Measurements from ENCODE around the gene RABGAP1L.

RABGAP1L gene

GRCh38 chr1:174219606-174220370, 60.5 kb downstream of the RABGAP1L start:
- H4K91ac ChIP-seq (ENCODE audit: low read depth, low read length), result no peak overlapping the region
- no peak overlapping the region for H3K4me2 ChIP-seq (ENCODE audit: low read length)
- H3K9me3 ChIP-seq (ENCODE audit: insufficient read depth, low read depth, low read length), result peaks cover 2% of the 10 kb centered on the region
- H2AK5ac ChIP-seq (ENCODE audit: low read length), result no peak overlapping the region
- H3K27ac ChIP-seq (ENCODE audit: low read depth, low read length), result no peak overlapping the region
- H3K23ac ChIP-seq (ENCODE audit: low read length), result no peak overlapping the region
- no CpG with 5 or more reads among the region's 4 CpGs for WGBS (ENCODE audit: extremely low coverage, insufficient coverage, insufficient read length)
- H2BK5ac ChIP-seq (ENCODE audit: low read depth, low read length, poor library complexity), result no peak overlapping the region
- H2BK120ac ChIP-seq (ENCODE audit: insufficient read depth, low read length, poor library complexity), result no peak overlapping the region
- H3K4me1 ChIP-seq (ENCODE audit: control insufficient read depth in 1 of 2, insufficient read depth in 2 of 2, low read length in 2 of 2), result no peaks in the 10 kb centered on the region
- no peak overlapping the region for H3K4me3 ChIP-seq (ENCODE audit: low read depth, low read length)
- no peak overlapping the region for H4K8ac ChIP-seq (ENCODE audit: low read depth, low read length)
- DNase-seq, result no peak
- H3K18ac ChIP-seq (ENCODE audit: low read length), result no peak overlapping the region
- no peaks in the 10 kb centered on the region for H3K27me3 ChIP-seq (ENCODE audit: insufficient read depth, low read length)
- H3K36me3 ChIP-seq (ENCODE audit: control insufficient read depth in 1 of 2, insufficient read depth in 2 of 2, low read length in 2 of 2), result peaks cover 4% of the 10 kb centered on the region in 2 experiments
- no peaks in the 10 kb centered on the region for H3K79me2 ChIP-seq (ENCODE audit: control insufficient read depth, insufficient read depth, low read length, poor library complexity)
- H2AFZ ChIP-seq (ENCODE audit: insufficient read depth, low read length, poor library complexity), result no peak overlapping the region
- H3K14ac ChIP-seq (ENCODE audit: low read length), result no peak overlapping the region
- H3K9ac ChIP-seq (ENCODE audit: low read length), result no peak overlapping the region
- no peak overlapping the region for H4K12ac ChIP-seq (ENCODE audit: low read depth, low read length)
- no peaks in the 10 kb centered on the region for H3K79me1 ChIP-seq (ENCODE audit: low read length)
- no peak overlapping the region for H3K4ac ChIP-seq (ENCODE audit: low read depth, low read length)
- no peak overlapping the region for H2BK12ac ChIP-seq (ENCODE audit: low read length)

GRCh38 chr1:174221681-174222080, 62.4 kb downstream of the RABGAP1L start:
- Histone ChIP-seq H3K27me3 (ENCODE audit: insufficient read depth, low read length) (no peaks in the 10 kb centered on the region), H4K12ac (ENCODE audit: low read depth, low read length) (no peak overlapping the region), H2BK12ac (ENCODE audit: low read length) (no peak overlapping the region), H3K4me3 (ENCODE audit: low read depth, low read length) (no peak overlapping the region), H3K4ac (ENCODE audit: low read depth, low read length) (no peak overlapping the region), H3K9ac (ENCODE audit: low read length) (no peak overlapping the region), H4K91ac (ENCODE audit: low read depth, low read length) (no peak overlapping the region), H4K8ac (ENCODE audit: low read depth, low read length) (no peak overlapping the region), H2AFZ (ENCODE audit: insufficient read depth, low read length, poor library complexity) (no peak overlapping the region), H3K18ac (ENCODE audit: low read length) (no peak overlapping the region), H2AK5ac (ENCODE audit: low read length) (no peak overlapping the region), H2BK120ac (ENCODE audit: insufficient read depth, low read length, poor library complexity) (no peak overlapping the region), H2BK5ac (ENCODE audit: low read depth, low read length, poor library complexity) (no peak overlapping the region), H3K14ac (ENCODE audit: low read length) (no peak overlapping the region), H3K27ac (ENCODE audit: low read depth, low read length) (no peak overlapping the region), H3K79me2 (ENCODE audit: control insufficient read depth, insufficient read depth, low read length, poor library complexity) (no peaks in the 10 kb centered on the region), H3K9me3 (ENCODE audit: insufficient read depth, low read depth, low read length) (peaks cover 2% of the 10 kb centered on the region), H3K23ac (ENCODE audit: low read length) (no peak overlapping the region), H3K4me1 (ENCODE audit: control insufficient read depth in 1 of 2, insufficient read depth in 2 of 2, low read length in 2 of 2) (no peaks in the 10 kb centered on the region), H3K4me2 (ENCODE audit: low read length) (no peak overlapping the region), H3K79me1 (ENCODE audit: low read length) (no peaks in the 10 kb centered on the region), H3K36me3 (ENCODE audit: control insufficient read depth in 1 of 2, insufficient read depth in 2 of 2, low read length in 2 of 2) (peaks cover 4% of the 10 kb centered on the region in 2 experiments)
- no CpG with 5 or more reads among the region's 2 CpGs for WGBS (ENCODE audit: extremely low coverage, insufficient coverage, insufficient read length)
- DNase-seq, result peak; percentile 61 to 90

GRCh38 chr1:174222166-174222949, 63.0 kb downstream of the RABGAP1L start:
- H4K91ac ChIP-seq (ENCODE audit: low read depth, low read length), result no peak overlapping the region
- H3K79me2 ChIP-seq (ENCODE audit: control insufficient read depth, insufficient read depth, low read length, poor library complexity), result no peaks in the 10 kb centered on the region
- H3K18ac ChIP-seq (ENCODE audit: low read length), result no peak overlapping the region
- H2BK12ac ChIP-seq (ENCODE audit: low read length), result no peak overlapping the region
- H3K4ac ChIP-seq (ENCODE audit: low read depth, low read length), result no peak overlapping the region
- no peaks in the 10 kb centered on the region for H3K27me3 ChIP-seq (ENCODE audit: insufficient read depth, low read length)
- DNase-seq, result peak; percentile 31 to 90
- no peak overlapping the region for H3K9ac ChIP-seq (ENCODE audit: low read length)
- no peak overlapping the region for H3K14ac ChIP-seq (ENCODE audit: low read length)
- H3K9me3 ChIP-seq (ENCODE audit: insufficient read depth, low read depth, low read length), result peaks cover 2% of the 10 kb centered on the region
- no peak overlapping the region for H2BK5ac ChIP-seq (ENCODE audit: low read depth, low read length, poor library complexity)
- no peaks in the 10 kb centered on the region for H3K79me1 ChIP-seq (ENCODE audit: low read length)
- no peak overlapping the region for H4K12ac ChIP-seq (ENCODE audit: low read depth, low read length)
- no peak overlapping the region for H2AK5ac ChIP-seq (ENCODE audit: low read length)
- H3K4me2 ChIP-seq (ENCODE audit: low read length), result no peak overlapping the region
- no peak overlapping the region for H3K27ac ChIP-seq (ENCODE audit: low read depth, low read length)
- H3K4me3 ChIP-seq (ENCODE audit: low read depth, low read length), result no peak overlapping the region
- peaks cover 4% of the 10 kb centered on the region in 2 experiments for H3K36me3 ChIP-seq (ENCODE audit: control insufficient read depth in 1 of 2, insufficient read depth in 2 of 2, low read length in 2 of 2)
- H2BK120ac ChIP-seq (ENCODE audit: insufficient read depth, low read length, poor library complexity), result no peak overlapping the region
- WGBS (ENCODE audit: extremely low coverage, insufficient coverage, insufficient read length), result no CpG with 5 or more reads among the region's 4 CpGs
- H2AFZ ChIP-seq (ENCODE audit: insufficient read depth, low read length, poor library complexity), result no peak overlapping the region
- H3K4me1 ChIP-seq (ENCODE audit: control insufficient read depth in 1 of 2, insufficient read depth in 2 of 2, low read length in 2 of 2), result no peaks in the 10 kb centered on the region
- no peak overlapping the region for H3K23ac ChIP-seq (ENCODE audit: low read length)
- H4K8ac ChIP-seq (ENCODE audit: low read depth, low read length), result no peak overlapping the region

- Histone ChIP-seq H3K79me2 (ENCODE audit: control insufficient read depth, insufficient read depth, low read length, poor library complexity) (no peaks in the 10 kb centered on the region), H4K91ac (ENCODE audit: low read depth, low read length) (no peak overlapping the region), H2BK12ac (ENCODE audit: low read length) (no peak overlapping the region), H2BK120ac (ENCODE audit: insufficient read depth, low read length, poor library complexity) (no peak overlapping the region), H4K8ac (ENCODE audit: low read depth, low read length) (no peak overlapping the region), H3K79me1 (ENCODE audit: low read length) (no peaks in the 10 kb centered on the region), H3K4ac (ENCODE audit: low read depth, low read length) (no peak overlapping the region), H4K12ac (ENCODE audit: low read depth, low read length) (no peak overlapping the region), H3K27me3 (ENCODE audit: insufficient read depth, low read length) (no peaks in the 10 kb centered on the region), H3K36me3 (ENCODE audit: control insufficient read depth in 1 of 2, insufficient read depth in 2 of 2, low read length in 2 of 2) (peaks cover 4% of the 10 kb centered on the region in 2 experiments), H3K4me1 (ENCODE audit: control insufficient read depth in 1 of 2, insufficient read depth in 2 of 2, low read length in 2 of 2) (no peaks in the 10 kb centered on the region), H2BK5ac (ENCODE audit: low read depth, low read length, poor library complexity) (no peak overlapping the region), H3K9ac (ENCODE audit: low read length) (no peak overlapping the region), H3K18ac (ENCODE audit: low read length) (no peak overlapping the region), H3K23ac (ENCODE audit: low read length) (no peak overlapping the region), H2AFZ (ENCODE audit: insufficient read depth, low read length, poor library complexity) (no peak overlapping the region), H3K27ac (ENCODE audit: low read depth, low read length) (no peak overlapping the region), H3K14ac (ENCODE audit: low read length) (no peak overlapping the region), H3K4me2 (ENCODE audit: low read length) (no peak overlapping the region), H2AK5ac (ENCODE audit: low read length) (no peak overlapping the region), H3K9me3 (ENCODE audit: insufficient read depth, low read depth, low read length) (peaks cover 2% of the 10 kb centered on the region), H3K4me3 (ENCODE audit: low read depth, low read length) (no peak overlapping the region)
- DNase-seq, result peak in 1 of 2 donors; percentile 17
- no CpG with 5 or more reads among the region's 1 CpG for WGBS (ENCODE audit: extremely low coverage, insufficient coverage, insufficient read length)
These were observed 65.3 kb downstream of the RABGAP1L start for GRCh38 chr1:174224641-174225040.

Data from trophoblast cell (in vitro differentiated cells and primary cell).